ENCODE measurements around the gene IL18BP.

IL18BP gene

GRCh38 chr11:72008728-72009127 lies 10.0 kb downstream of the IL18BP start:
- no peak for DNase-seq (ENCODE audit: low read depth, low spot score)
- no peak overlapping the region for H3K4me3 ChIP-seq (ENCODE audit: low read length)

DNA sequence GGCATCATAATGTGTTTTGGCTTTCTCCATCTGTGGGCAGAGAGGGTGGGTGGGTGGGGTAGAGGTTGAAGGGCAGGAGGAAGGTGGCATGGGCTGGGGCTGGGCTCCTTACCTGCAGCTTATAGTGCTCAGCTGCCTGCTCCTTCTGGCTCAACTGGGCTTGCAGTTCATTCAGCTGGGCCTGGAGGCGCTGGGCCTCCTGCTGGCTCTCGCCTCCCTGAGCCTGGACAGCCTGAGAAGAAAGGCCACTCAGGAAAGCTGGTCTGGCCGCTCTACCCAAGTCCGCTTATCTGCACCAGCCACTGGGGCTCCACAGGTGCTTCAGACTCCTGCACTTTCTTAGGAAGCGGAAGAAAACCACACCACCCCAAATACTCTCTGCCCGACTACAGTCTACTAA lies 10.4 kb downstream of the IL18BP start:
- no peak overlapping the region for H3K4me3 ChIP-seq (ENCODE audit: low read length)
- DNase-seq (ENCODE audit: low read depth, low spot score) = no peak

- H3K4me3 ChIP-seq (ENCODE audit: low read length) = no peak overlapping the region
- DNase-seq (ENCODE audit: low read depth, low spot score) = no peak
Observed at GRCh38 chr11:72010529-72011233, 12.0 kb downstream of the IL18BP start.

DNA sequence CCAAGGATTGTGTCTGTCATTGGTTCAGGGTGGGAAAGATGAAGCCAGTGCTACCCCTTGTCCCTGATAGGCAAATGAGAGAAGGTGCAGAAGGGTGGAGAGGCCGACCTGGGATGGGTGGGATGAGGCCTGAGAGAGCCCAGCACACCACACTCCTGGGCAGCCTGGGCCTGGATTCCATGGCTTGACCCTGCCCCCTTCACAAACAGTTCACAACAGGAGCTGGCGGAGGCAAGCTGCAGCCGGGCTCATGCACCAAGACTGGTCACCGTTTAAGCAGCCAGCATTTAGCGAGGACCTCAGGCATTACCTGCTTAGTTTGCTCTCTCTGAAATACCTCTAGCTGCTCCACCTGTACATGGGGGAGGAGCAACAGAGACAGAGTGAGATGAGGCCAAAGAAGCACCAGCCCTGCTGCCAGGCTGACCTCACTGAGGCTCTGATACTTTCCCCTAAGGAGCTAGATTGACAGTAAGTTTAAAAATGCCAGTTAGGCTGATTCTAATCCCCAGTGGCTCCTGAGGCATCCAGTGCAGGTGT lies 13.5 kb downstream of the IL18BP start:
- no peak overlapping the region for H3K4me3 ChIP-seq (ENCODE audit: low read length)
- DNase-seq (ENCODE audit: low read depth, low spot score) = no peak

GRCh38 chr11:72012897-72013721 lies 14.4 kb downstream of the IL18BP start:
- DNase-seq (ENCODE audit: low read depth, low spot score) = no peak
- H3K4me3 ChIP-seq (ENCODE audit: low read length) = no peak overlapping the region

DNA sequence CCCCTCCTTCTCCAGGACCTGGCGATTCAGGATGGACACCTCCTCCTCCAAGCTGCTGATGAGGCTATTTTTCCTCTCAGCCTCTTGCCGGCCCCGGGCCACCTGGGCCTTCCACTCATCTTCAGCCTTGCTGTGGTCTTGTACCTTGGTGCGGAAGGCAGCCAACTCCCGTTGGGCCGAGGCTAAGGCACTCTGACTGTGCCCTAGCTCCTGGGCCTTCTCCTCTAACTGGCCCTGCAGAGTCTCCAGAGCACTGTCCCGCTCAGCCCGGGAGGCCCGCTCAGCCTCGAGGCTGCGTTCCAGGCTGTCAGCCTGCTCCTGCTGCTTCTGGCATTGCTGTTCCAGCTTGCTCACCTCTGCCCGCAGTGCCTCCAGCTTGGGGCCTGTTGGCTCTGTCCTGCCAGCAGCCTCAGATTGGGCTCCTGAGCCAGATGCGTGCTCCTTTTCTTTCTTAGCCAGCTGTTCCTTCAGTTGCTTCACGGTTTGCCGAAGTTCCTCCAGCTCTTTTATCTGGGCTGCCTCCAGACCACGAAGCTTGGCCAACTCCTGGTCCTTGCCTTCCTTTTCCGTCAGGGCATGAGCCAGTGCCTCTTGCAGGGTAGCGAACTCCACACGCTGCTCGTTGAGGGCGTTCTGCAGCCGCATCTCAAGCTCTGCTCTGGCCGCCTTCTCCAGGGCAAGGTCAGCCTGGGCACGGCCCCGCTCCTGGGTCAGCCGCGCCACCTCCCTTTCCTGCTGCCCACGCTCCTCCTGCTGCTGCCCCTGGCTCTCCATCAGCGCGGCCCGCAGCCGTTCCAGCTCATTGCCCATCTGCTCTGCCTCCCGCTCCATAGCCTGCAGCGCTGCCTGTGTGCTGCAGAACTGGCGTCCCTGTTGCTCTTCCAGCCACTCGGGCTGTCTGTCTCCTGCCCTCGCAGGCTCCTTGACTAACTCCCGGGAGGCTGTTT lies 15.3 kb downstream of the IL18BP start:
- H3K4me3 ChIP-seq (ENCODE audit: low read length) = no peak overlapping the region
- no peak for DNase-seq (ENCODE audit: low read depth, low spot score)

DNA sequence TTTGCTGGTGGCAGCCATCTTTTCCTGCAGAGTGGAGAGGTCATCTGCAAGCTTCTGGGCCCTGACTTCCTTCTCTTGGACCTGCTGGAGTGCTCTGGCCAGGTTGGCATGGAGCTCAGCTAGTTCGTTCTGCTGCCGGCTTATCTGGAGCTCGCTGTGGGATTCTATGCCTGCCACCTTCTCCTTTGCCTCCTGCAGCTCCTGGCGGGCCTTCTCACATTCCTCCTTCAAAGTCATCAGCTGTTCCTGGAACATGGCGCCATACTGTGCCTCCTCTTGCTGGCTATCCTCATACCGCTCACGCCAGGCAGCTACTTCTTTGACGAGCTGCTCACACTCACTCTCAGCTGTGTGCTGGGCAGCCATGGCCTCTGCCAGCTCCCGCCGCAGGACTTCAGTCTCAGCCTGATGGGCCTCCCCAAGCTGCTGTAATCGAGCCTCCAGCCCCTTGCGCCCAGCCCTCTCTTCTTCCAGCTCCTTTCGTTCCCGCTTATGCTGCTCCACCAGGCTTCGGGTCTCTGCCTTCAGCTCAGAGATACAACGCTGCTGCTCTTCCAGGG lies 16.1 kb downstream of the IL18BP start:
- DNase-seq (ENCODE audit: low read depth, low spot score) = no peak
- H3K4me3 ChIP-seq (ENCODE audit: low read length) = no peak overlapping the region

DNA sequence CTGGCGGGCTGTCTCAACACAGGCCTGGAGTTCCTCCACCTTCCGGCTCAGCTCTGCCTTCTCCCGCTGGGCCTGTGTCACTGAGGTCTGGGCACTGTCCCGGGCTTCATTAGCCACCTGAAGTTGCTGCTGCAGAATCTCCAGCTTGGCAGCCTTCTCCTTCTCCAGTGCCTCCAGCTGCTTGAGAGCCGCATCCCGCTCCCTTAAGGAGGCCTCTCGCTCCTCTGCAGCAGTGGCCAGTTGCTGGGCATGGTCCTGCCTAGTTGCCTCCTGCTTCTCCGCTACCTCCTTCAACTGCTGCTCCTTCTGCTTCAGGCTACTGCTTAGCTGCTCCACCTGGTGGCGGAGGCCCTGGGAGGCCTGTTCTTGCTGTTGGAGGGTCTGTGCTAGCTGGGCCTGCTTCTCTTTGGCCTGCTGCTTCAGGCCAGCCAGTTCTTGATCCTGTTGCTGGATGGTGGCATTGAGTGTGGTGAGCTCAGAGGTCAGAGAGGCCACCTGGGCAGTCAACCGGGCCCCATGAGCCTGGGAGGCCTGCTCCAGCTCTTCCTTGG lies 16.9 kb downstream of the IL18BP start:
- H3K4me3 ChIP-seq (ENCODE audit: low read length) = no peak overlapping the region
- DNase-seq (ENCODE audit: low read depth, low spot score) = no peak

DNA sequence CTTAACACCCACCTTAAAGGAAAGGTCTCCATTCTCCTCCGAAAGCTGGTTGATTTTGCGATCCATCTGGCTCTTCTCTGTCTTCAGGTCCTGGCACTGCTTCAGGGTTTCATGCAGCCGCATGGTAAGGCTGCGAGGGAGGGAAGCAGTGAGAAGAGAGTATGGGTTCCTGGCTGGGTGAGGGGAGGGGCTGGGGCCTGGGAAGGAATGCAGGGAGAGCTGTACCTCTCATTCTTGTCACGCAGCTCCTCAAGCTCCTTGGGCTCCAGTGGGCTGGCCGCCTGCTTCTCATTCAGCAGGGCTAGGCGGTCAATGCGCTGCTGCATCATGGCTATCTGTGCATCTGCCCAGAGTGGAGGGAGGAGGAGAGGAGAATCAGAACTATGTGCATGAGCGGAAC lies 19.5 kb downstream of the IL18BP start:
- DNase-seq (ENCODE audit: low read depth, low spot score) = no peak

DNA sequence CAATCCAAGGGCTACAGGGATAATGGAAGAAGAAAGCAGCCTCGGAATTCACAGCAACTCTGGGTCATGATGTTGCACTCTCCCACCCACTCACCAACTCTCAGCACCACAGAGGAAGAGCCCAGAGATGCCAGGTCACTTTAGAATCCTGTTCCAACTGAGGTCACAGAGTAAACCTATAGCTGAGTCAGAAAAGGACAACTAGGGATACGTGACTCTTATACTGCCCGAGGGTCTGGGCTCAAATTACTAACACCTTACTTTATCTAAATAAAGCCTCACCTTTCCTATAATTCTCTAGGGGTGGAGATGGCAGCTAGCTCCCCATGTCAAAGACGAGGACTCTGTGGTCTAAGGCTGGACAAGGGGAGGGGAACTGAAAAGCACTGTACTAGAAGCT lies 24.6 kb downstream of the IL18BP start:
- H3K4me3 ChIP-seq (ENCODE audit: low read length) = no peak overlapping the region
- DNase-seq (ENCODE audit: low read depth, low spot score) = no peak

More for the DNA sequence above, 19.5 kb downstream of the IL18BP start:
- H3K4me3 ChIP-seq (ENCODE audit: low read length) = no peak overlapping the region

DNA sequence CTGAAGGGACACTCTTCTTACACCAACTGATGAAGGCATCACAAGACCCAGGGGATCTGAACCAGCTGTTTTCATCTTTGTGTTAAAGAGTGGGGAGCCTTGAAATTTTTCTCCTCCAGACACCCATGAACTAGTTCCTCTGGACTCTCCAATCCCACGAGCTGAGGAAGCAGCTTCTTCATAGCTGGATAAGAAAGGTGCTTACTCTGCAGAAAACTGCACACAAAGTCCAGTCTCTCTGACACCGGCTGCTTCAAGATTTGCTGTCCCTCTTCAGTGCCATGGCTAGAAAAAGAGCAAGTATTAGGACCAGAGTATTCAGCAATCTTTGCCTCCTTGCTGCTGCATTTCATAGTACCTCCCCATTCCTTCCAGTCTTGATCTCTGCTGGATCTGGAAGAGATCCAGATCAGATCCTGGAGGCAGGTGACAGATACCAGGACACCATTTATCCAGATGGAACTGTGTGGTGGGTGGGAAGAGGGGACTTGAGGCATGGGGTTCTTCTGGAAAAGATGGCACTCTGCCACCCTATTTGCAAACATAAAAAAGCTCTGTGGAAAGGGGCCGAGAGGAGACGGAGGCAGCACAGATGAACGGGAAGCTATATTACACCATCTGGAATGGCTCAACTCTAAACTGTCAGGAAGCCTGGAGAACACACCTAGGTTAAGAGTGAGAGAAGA lies 25.5 kb downstream of the IL18BP start:
- no peak overlapping the region for H3K4me3 ChIP-seq (ENCODE audit: low read length)
- DNase-seq (ENCODE audit: low read depth, low spot score) = no peak

DNA sequence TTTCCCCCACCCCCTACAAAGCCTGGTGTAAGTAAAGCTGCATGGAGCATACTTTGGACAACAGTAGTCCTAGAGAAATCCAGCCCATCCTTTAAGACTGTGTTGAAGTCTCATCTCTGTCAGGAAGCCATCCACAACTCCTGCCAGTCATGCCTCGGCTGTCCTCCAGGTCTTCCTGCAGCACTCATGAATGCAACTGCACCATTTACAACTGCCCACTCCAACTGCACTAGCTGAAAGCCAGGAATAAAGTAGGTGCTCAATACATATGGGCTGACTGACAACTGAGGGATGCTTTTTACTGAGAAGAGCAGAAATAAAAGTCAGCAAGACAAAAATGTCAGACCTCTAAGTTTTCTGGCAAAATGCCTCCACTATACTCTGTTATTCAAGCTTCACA lies 27.4 kb downstream of the IL18BP start:
- no peak overlapping the region for H3K4me3 ChIP-seq (ENCODE audit: low read length)
- no peak for DNase-seq (ENCODE audit: low read depth, low spot score)

- DNase-seq (ENCODE audit: low read depth, low spot score) = no peak
- H3K4me3 ChIP-seq (ENCODE audit: low read length) = no peak overlapping the region
Observed at GRCh38 chr11:72030472-72031045, 31.9 kb downstream of the IL18BP start.

DNA sequence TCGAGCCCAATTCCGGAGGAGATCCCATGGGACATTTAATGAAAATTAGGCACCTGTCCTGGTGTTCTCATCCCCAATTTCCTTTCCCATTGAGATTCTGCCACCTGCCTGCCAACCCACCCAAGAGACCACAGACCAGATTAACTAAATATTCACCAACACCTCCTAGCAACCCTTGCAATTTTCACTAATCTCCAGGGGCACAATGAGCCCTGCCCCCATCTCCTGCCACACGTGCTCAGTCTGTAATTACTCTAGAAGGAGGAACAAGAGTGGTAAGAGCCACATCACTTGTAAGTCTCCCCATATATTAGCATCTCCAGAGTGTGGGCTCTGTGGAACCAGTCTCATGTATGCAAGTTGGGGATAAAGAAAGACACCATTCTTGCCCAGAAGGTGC lies 38.0 kb downstream of the IL18BP start:
- no peak overlapping the region for H3K4me3 ChIP-seq (ENCODE audit: low read length)
- DNase-seq (ENCODE audit: low read depth, low spot score) = no peak

DNA sequence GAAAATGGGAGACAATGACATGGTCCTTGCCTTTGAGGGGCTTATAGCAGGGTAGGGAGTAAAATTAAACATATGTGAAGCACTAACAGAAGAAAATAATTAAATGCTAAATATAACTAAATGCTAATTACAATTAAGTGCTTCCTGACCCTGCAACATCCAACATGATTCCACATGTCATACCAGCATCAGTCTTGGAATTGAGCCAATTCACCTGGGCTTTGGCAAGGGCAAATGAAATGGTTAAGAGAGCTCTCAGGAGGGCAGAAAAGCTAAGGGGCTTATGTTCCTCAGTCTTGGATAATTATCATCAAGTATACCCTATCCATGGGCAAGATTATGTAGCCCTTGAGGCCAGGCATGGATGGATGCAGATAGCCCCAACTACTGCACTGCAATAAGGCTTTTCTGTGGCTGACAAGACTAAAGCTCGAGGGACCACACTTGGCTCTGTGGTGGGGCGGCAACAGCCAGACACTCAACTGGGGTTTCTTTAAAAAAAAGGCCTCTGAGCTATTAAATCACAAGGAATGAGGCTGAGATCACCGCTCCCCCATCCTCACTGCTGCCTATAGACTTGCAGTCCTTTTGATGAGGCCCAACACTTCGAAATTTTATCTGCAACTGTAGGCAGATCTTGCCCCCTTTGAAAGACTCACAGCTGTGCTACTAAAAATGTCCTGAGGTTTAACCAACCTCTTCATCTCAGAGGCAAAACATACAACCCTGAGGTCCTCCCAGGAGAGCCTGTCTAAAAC lies 39.0 kb downstream of the IL18BP start:
- peak overlapping the region; percentile 73 for H3K4me3 ChIP-seq (ENCODE audit: low read length)
- peak; percentile 83 for DNase-seq (ENCODE audit: low read depth, low spot score)

- H3K4me3 ChIP-seq (ENCODE audit: low read length) = peak overlapping the region; percentile 73
- DNase-seq (ENCODE audit: low read depth, low spot score) = no peak
Observed at GRCh38 chr11:72038491-72038890, 39.8 kb downstream of the IL18BP start.
